Dendritic cell treated with granulocyte-macrophage colony-stimulating factor and Interleukin-4, amounts not matched to agents 40 ng/mL and 50 ng/mL, for 4 days (primary cell): Measurements from ENCODE around the gene ZNF160.
A peak's percentile ranks its signal among the peaks of the same experiment; 100 is the strongest.
"Not testable (repeated sequence)": the region's sequence is repeated elsewhere in the genome, so short reads cannot be mapped to it uniquely, and the experiment has no call there.

Source experiments
- H3K27ac Mint-ChIP-seq: one replicate; pipeline ENCODE4 v1.8.0; 2022; ENCODE audit warnings: mild to moderate bottlenecking, mixed read lengths
- H3K27me3 Mint-ChIP-seq: one replicate; pipeline ENCODE4 v1.8.0; 2022; ENCODE audit warnings: mild to moderate bottlenecking, mixed read lengths
- H3K36me3 Mint-ChIP-seq: one replicate; pipeline ENCODE4 v1.8.0; 2022; ENCODE audit warnings: low read depth, mixed read lengths
- H3K4me1 Mint-ChIP-seq: one replicate; pipeline ENCODE4 v1.8.0; 2022; ENCODE audit warnings: low read depth, mixed read lengths
- H3K4me3 Mint-ChIP-seq: one replicate; pipeline ENCODE4 v1.8.0; 2022; ENCODE audit warnings: mild to moderate bottlenecking, moderate library complexity, mixed read lengths
- H3K9me3 Mint-ChIP-seq: one replicate; pipeline ENCODE4 v1.8.0; 2022; ENCODE audit warnings: mixed read lengths
- intact Hi-C: fragments of 100-400 bp; cut with micrococcal nuclease; formaldehyde crosslinking; loops from one replicate; pipeline ENCODE4 v1.15.0; 2022

ZNF160 gene

DNA sequence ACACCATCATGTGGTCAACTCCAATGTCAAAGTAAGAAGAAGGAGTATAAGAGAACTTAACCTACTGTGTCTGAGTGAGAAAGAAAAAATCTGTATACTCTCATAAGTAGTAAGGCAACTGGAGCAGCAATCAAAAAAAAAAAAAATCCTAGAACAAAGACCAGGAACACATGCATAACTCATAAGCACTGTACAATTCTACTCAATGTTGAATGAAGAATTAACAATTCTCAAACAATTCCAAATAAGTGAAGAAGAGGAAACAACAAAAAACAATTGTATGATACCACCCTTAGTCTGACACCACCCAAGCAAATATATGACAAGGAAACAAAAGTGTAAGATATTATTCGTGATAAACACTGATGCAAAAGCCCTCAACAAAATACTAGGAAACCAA, 24.6 kb downstream of the ZNF160 start:
- H3K9me3 Mint-ChIP-seq = peaks cover 95% of the 10 kb centered on the region
- H3K4me1 Mint-ChIP-seq = no peaks in the 10 kb centered on the region
- no peak overlapping the region for H3K27ac Mint-ChIP-seq
- H3K36me3 Mint-ChIP-seq = peaks cover 100% of the 10 kb centered on the region
- intact Hi-C loops = no loop called here
- no peak overlapping the region for H3K4me3 Mint-ChIP-seq
- no peaks in the 10 kb centered on the region for H3K27me3 Mint-ChIP-seq

DNA sequence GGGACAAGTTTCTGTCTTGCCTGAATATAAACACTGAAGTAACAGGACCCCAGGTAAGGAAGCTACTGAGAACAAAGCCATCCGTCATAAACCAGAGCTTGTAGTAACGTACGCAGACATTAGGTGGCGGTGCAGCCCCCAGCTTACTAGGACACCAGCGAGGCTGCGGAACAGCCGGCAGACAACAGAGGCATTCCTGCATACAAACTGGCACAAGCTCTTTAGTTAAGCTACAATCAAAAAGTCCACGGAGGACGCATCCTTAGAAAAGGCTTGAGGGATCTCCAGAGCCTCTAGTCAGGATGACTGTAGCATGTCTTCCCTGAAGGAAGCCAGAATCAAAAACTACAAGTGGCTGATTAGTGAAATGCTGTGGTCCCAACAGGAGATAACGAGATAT, 26.2 kb downstream of the ZNF160 start:
- intact Hi-C loops = no loop called here
- H3K36me3 Mint-ChIP-seq = peaks cover 100% of the 10 kb centered on the region
- H3K4me3 Mint-ChIP-seq = no peak overlapping the region

DNA sequence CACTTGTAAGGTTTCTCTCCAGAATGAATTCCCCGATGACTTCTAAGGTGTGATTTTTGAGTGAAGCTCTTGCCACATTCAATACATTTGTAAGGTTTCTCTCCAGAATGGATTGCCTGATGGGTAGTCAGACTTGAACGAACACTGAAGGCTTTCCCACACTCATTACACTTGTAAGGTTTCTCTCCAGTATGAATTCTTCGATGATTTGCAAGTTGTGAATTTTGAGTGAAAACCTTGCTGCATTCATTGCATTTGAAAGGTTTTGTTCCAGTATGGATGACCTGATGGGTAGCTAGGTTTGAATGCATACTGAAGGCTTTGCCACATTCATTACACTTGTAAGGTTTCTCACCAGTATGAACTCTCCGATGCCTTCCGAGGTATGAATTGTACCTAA, 34.4 kb downstream of the ZNF160 start:
- Mint-ChIP-seq H3K36me3 (peaks cover 70% of the 10 kb centered on the region), H3K27ac (no peak overlapping the region), H3K9me3 (peaks cover 75% of the 10 kb centered on the region), H3K4me1 (no peaks in the 10 kb centered on the region), H3K4me3 (no peak overlapping the region), H3K27me3 (no peaks in the 10 kb centered on the region)
- intact Hi-C loops = no loop called here

More for the DNA sequence above, 26.2 kb downstream of the ZNF160 start:
- no peaks in the 10 kb centered on the region for H3K27me3 Mint-ChIP-seq
- no peaks in the 10 kb centered on the region for H3K4me1 Mint-ChIP-seq
- no peak overlapping the region for H3K27ac Mint-ChIP-seq
- H3K9me3 Mint-ChIP-seq = peaks cover 89% of the 10 kb centered on the region

DNA sequence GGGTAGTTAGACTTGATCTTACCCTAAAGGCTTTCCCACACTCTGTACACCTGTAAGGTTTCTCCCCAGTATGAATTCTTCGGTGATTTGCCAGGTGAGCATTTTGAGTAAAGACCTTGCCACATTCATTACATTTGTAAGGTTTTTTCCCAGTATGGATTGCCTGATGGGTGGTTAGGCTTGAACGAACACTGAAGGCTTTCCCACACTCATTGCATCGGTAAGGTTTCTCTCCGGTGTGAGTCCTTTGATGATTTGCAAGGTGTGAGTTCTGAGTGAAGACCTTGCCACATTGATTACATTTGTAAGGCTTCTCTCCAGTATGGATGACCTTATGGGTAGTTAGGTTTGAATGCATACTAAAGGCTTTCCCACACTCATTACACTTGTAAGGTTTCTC, 35.0 kb downstream of the ZNF160 start:
- Mint-ChIP-seq H3K4me3 (no peak overlapping the region), H3K36me3 (peaks cover 63% of the 10 kb centered on the region), H3K4me1 (no peaks in the 10 kb centered on the region), H3K9me3 (peaks cover 75% of the 10 kb centered on the region), H3K27me3 (no peaks in the 10 kb centered on the region), H3K27ac (no peak overlapping the region)
- intact Hi-C loops = no loop called here

DNA sequence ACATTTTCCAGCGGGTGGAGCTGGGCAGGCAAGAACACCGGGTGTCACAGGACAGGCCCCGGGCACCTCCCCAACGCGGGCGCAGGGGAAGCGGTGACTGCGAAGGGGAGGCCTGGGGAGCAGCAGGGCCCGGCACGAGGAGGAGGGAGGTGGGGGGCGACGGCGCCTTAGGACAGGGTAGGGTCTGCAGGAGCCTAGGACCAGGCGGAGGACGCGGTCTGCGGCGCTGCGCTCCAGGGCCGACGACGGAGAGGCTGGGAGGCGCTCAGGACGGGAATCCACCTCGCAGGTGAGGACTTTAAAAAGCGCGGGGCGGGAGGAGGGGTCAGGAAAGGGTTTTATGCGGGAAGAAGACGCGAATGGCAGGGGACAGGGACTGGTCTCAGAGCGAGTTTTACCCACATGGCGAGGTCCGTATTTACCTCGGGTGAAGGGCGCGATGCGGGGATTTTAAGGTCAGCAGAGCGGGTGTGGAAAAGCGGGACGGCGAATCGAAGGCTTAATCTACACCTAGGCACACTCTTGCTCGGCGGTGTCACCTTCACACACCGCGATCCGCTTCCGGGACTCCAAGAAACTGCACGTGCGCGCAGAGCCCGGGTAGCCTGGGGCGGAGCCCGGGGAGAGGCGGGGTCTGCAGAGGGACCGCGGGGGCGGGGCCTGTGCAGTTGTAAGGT, 45.2 kb downstream of the ZNF160 start:
- intact Hi-C loops = no loop called here
- H3K36me3 Mint-ChIP-seq = peaks cover 7% of the 10 kb centered on the region
- H3K4me3 Mint-ChIP-seq = no peak overlapping the region
- H3K27ac Mint-ChIP-seq = no peak overlapping the region
- peaks cover 18% of the 10 kb centered on the region for H3K27me3 Mint-ChIP-seq
- peaks cover 86% of the 10 kb centered on the region for H3K9me3 Mint-ChIP-seq
- H3K4me1 Mint-ChIP-seq = peaks cover 5% of the 10 kb centered on the region

DNA sequence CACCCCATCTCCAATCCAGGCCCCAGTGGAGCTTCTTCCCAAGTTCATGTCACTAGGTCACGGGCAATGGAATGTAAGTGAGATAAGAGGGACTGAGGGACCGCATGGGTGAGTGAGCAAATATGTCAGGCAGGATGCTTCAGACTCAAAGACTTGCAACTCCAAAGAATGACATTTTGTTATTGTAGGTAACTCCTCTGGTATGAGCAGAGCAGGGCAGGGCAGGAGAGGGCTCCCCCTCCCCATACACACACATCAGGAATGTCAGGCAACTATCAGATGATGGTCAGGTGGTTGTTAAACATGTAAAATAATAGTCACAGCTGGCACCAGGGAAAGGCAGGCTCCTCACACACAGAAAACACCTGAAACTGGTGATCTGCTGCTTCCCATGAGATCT, 48.1 kb downstream of the ZNF160 start:
- intact Hi-C loops = no loop called here
- no peak overlapping the region for H3K4me3 Mint-ChIP-seq
- H3K4me1 Mint-ChIP-seq = peaks cover 5% of the 10 kb centered on the region
- H3K36me3 Mint-ChIP-seq = peaks cover 7% of the 10 kb centered on the region
- H3K27ac Mint-ChIP-seq = no peak overlapping the region
- H3K9me3 Mint-ChIP-seq = peaks cover 80% of the 10 kb centered on the region
- peaks cover 18% of the 10 kb centered on the region for H3K27me3 Mint-ChIP-seq

DNA sequence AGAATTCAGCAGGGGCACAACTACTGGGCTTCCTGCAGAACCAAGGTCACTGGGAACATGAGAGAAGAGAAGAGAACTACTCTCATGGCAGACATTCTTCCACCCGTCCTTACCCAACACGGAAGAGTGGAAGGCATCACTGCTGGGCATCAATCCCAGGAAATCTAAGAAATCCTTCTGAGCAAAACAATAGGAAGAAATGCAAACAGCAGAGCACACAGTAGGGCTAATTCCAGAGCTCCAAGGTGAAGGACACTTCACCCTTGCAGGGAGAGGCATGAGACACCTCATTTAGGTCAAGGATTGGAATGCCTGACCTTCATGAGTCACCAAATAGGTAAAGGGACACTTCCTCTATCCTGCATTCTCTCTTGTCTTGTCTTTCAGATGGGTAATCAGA, 55.8 kb downstream of the ZNF160 start:
- Mint-ChIP-seq H3K9me3 (peaks cover 67% of the 10 kb centered on the region), H3K27ac (no peak overlapping the region), H3K36me3 (no peaks in the 10 kb centered on the region), H3K4me1 (no peaks in the 10 kb centered on the region), H3K27me3 (no peaks in the 10 kb centered on the region), H3K4me3 (no peak overlapping the region)
- intact Hi-C loops = no loop called here

DNA sequence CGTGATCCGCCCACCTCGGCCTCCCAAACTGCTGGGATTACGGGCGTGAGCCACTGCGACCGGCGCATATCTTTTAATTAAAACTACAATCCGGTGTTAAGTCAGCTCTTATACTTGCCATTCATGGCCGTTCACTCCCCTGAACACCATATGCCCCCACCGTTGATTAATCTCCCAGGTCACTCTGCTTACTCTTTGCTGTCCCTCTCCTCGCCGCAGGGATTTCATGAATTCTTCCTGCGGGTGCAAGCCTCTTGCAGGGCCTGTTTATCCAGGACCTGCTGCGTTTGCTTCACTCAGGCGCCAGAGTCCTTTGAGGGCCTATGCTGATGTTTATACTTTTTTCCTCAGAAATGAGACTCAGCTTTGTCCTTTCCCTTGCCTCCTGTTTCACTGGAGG, 57.7 kb downstream of the ZNF160 start:
- H3K27me3 Mint-ChIP-seq = no peaks in the 10 kb centered on the region
- H3K36me3 Mint-ChIP-seq = no peaks in the 10 kb centered on the region
- H3K27ac Mint-ChIP-seq = no peak overlapping the region
- no peaks in the 10 kb centered on the region for H3K4me1 Mint-ChIP-seq
- peaks cover 64% of the 10 kb centered on the region for H3K9me3 Mint-ChIP-seq
- no peak overlapping the region for H3K4me3 Mint-ChIP-seq
- intact Hi-C loops = no loop called here

DNA sequence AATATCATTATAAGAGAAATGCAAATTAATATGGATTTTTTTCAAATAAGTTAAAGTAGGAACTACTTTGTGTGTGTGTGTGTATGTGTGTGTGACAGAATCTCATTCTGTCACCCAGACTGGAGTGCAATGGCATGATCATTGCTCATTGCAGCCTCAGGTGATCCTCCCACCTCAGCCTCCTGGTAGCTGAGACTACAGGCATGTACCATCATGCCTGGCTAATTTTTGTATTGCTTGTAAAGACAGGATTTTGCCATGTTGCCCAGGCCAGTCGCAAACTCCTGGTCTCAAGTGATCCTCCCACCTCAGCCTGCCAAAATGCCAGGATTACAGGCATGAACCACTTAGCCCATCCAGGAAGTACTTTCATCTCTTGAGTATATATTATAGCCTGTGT, 61.9 kb downstream of the ZNF160 start:
- H3K9me3 Mint-ChIP-seq = peaks cover 69% of the 10 kb centered on the region
- peaks cover 11% of the 10 kb centered on the region for H3K27me3 Mint-ChIP-seq
- no peak overlapping the region for H3K27ac Mint-ChIP-seq
- intact Hi-C loops = no loop called here
- H3K4me3 Mint-ChIP-seq = no peak overlapping the region
- no peaks in the 10 kb centered on the region for H3K4me1 Mint-ChIP-seq
- peaks cover 5% of the 10 kb centered on the region for H3K36me3 Mint-ChIP-seq

DNA sequence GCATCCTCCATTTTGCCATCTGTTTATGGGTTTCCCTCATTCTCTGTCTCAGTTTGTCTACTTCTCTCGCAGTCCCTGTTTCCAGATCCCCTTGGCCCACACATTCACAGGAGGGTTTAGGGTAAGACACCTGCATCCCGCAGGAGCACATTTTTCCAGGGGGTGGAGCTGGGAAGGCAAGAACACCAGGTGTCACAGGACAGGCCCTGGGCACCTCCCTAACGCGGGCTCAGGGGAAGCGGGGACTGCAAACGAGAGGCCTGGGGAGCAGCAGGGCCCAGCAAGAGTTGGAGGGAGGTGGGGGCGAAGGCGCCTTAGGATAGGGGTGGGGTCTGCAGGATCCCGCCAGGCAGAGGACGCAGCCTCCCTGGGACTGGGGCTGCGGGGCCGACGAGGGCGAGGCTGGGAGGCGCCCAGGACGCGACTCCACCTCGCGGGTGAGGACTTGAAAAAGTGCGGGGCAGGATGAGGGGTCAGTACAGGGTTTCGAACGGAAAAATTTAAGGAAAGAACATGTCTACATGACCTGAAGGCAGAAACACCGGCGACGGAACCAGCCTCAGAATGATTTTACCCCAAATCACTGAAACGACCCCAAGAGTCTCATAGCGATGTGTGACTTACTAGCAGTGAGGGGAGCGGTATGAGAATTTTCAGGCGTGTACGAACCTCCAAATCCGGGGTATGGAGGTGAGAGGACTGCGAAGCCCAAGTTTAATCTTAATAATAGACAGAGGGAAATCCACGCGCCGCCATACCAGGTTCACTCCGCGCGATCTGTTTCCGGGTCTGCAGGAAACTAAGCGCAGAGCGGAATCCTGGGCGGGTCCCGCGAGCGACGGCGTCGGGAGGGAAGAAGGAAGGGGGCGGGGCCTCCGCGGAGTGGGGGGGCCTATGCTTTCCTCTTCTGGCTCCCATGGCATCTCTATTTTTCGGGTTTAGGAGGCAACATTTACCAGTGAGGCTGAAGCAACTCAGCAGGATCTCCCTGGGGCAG, 65.8 kb downstream of the ZNF160 start:
- Mint-ChIP-seq H3K4me3 (peak overlapping the region; percentile 21), H3K4me1 (no peaks in the 10 kb centered on the region), H3K36me3 (peaks cover 5% of the 10 kb centered on the region), H3K9me3 (peaks cover 75% of the 10 kb centered on the region), H3K27me3 (peaks cover 13% of the 10 kb centered on the region), H3K27ac (no peak overlapping the region)
- intact Hi-C loops = no loop called here

DNA sequence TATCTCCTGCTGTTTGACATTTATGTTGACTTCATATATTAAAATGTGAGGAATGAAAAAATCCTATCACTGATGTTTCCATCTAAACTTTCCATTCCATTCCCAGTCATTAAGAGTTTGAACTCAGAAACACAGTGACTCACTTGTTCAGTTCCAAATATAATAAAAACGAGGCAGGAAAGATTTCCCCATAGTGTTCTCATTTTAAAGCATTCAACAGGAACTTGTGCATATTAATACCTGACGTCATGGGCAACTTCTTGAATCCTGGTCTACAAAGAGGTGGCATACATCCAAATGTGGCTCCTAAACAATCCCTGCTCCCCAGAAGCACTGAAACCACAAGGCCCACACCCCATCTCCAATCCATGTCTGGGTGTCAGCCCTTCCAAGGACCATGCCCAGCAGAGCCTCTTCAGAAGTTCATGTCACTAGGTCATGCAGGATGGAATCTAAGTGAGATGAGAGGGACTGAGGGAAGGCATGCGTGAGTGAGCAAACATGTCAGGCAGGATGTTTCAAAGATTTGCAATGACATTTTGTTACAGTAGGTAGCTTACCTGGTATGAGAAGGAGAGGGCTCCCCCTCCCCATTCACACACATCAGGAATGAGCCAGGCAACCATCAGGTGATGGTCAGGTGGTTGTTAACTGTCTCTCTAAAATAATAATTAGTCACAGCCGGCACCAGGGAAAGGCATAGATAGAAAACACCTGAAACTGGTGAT, 68.1 kb downstream of the ZNF160 start:
- H3K4me3 Mint-ChIP-seq = no peak overlapping the region
- no peak overlapping the region for H3K27ac Mint-ChIP-seq
- peaks cover 75% of the 10 kb centered on the region for H3K9me3 Mint-ChIP-seq
- intact Hi-C loops = no loop called here
- peaks cover 13% of the 10 kb centered on the region for H3K27me3 Mint-ChIP-seq
- H3K4me1 Mint-ChIP-seq = no peaks in the 10 kb centered on the region
- peaks cover 5% of the 10 kb centered on the region for H3K36me3 Mint-ChIP-seq

DNA sequence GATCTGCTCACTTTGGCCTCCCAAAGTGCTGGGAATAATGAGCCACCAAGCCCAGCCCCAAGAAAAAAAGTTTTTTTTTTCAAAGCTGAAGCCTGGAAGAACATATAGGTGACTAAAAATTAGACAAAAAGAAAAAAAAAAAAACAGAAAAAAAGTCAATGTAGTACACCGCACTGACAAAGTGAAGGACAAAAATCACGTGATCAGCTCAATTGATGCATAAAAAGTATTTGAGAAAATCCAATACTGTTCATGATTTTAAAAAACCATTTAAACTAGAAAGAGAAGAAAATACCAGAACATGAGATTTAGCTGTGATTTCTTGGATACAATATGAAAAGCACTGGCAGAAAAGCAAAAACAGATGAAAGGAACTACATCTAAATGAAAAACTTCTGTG, 69.2 kb downstream of the ZNF160 start:
- Mint-ChIP-seq H3K4me1 (no peaks in the 10 kb centered on the region), H3K27ac (no peak overlapping the region), H3K4me3 (no peak overlapping the region), H3K27me3 (peaks cover 13% of the 10 kb centered on the region), H3K9me3 (peaks cover 75% of the 10 kb centered on the region), H3K36me3 (peaks cover 5% of the 10 kb centered on the region)
- intact Hi-C loops = no loop called here

DNA sequence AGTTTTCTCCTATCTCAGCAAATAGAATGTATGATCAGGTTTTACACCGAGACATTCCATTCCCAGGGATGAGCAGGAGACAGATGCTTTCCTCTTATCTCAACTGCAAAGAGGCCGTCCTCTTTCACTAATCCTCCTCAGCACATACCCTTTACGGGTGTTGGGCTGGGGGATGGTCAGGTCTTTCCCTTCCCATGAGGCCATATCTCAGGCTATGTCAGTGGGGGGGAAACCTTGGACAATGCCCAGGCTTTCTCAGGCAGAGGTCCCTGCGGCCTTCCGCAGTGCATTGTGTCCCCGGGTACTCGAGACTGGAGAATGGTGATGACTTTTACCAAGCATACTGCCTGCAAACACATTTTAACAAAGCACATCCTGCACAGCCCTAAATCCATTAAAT, 74.9 kb downstream of the ZNF160 start:
- peaks cover 88% of the 10 kb centered on the region for H3K9me3 Mint-ChIP-seq
- H3K4me1 Mint-ChIP-seq, H3K4me3 Mint-ChIP-seq, H3K27ac Mint-ChIP-seq, H3K27me3 Mint-ChIP-seq, intact Hi-C loops, H3K36me3 Mint-ChIP-seq: not testable (repeated sequence)

DNA sequence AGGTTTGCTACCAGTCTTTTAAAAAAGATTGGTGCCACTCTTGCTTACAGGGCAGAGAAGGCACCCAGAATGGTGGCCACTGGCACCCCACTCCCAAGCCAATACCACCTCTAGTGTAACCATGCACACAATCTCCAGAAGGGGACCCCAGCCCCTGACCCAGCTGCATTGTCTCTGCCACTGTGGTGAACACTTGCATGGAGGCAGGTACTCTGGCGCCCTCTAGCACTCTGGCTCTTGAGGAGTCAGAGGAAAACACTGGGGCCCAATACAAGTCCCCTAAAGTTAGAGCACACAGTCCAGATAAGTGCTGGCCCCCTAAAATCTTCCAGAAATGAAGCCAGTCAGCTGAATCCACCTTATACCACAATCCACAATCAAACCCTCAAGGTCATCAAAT, 83.5 kb downstream of the ZNF160 start:
- Mint-ChIP-seq H3K9me3 (peaks cover 77% of the 10 kb centered on the region), H3K27ac (no peak overlapping the region), H3K36me3 (no peaks in the 10 kb centered on the region), H3K4me1 (no peaks in the 10 kb centered on the region), H3K27me3 (no peaks in the 10 kb centered on the region), H3K4me3 (no peak overlapping the region)
- intact Hi-C loops = no loop called here
